GM18507 (cell line): ENCODE measurements around the gene TRAPPC3L.

Experiments
- DNase-seq: peaks from one replicate; pipeline ENCODE4 v3.0.0; 2011; ENCODE audit warnings: low read depth; ENCODE audit not compliant: insufficient read length; ENCODE audit errors: extremely low spot score
- FAIRE-seq: peaks from 2 replicates; lab custom pipeline; 2011; peaks lifted over from hg19 to GRCh38; lab: Jason Lieb, UNC

The TRAPPC3L gene

GRCh38 chr6:116476002-116476678, 69.3 kb downstream of the TRAPPC3L start:
- DNase-seq, result peak; percentile 68
- peak; percentile 93 for FAIRE-seq

DNA sequence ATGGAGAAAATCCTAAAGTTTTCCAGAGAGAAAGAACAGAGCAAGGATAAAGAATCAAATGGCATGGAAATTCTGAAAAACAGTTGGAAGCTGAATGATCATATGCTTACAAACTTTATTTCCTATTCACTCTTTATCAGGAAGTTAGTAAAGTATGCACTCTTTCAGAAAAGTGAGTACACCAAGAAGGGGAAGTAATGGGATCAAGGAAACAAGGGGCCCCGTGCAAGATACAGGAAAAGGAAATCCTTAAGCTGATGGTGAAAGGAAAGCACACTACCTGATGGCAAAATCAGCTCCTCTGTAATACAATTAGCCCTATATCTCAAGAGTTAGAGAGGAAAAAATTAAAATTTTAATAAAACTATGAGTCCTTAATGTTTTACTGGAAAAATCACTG, 70.3 kb downstream of the TRAPPC3L start:
- DNase-seq (no peak), FAIRE-seq (no peak)

- FAIRE-seq, result no peak
- DNase-seq, result no peak
These were observed 72.8 kb downstream of the TRAPPC3L start for GRCh38 chr6:116472706-116473105.

DNA sequence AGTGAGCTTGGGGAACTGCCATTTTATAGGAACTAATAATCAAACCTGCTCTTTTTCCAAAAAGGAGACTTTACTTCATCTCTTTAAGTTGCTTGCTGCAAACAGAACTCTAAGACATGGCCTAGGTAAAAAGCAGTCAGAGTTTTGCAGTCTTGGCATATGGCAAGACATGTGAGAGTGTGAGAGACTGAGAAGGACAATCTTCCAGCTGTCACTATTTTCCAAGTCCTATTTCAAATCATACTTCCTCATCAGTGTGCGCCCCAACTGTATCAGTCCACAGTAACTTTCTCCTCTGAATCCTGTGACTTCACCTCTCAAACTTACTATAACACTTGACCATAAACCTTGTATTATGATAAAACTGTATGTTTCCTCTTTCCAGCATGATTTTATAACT, 74.0 kb downstream of the TRAPPC3L start:
- FAIRE-seq, result no peak

GRCh38 chr6:116468293-116468692, 77.2 kb downstream of the TRAPPC3L start:
- DNase-seq, result no peak
- no peak for FAIRE-seq

More for the DNA sequence above, 74.0 kb downstream of the TRAPPC3L start:
- no peak for DNase-seq

GRCh38 chr6:116467514-116467913, 78.0 kb downstream of the TRAPPC3L start:
- DNase-seq (no peak), FAIRE-seq (no peak)

DNA sequence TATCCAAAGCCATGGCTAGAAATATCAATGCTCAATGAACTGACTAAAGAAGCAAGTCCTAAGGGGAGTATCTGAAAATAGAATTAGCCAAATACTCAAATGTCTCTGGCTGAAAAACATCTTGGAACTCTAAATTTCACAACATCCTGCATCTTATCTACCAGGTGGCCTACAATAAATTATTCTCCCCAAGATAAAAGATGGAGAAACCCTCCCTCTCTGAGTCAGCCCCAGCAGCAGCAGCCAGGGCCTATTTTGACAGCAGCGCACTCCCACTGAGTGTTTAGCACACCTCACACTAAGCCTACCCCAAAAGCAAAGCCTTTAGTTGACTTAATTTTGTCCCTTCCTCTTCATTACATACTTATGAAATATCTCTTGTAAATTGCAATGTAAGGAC, 78.4 kb downstream of the TRAPPC3L start:
- DNase-seq (no peak), FAIRE-seq (no peak)

GRCh38 chr6:116465246-116465645, 80.2 kb downstream of the TRAPPC3L start:
- no peak for DNase-seq
- FAIRE-seq, result peak; percentile 60

DNA sequence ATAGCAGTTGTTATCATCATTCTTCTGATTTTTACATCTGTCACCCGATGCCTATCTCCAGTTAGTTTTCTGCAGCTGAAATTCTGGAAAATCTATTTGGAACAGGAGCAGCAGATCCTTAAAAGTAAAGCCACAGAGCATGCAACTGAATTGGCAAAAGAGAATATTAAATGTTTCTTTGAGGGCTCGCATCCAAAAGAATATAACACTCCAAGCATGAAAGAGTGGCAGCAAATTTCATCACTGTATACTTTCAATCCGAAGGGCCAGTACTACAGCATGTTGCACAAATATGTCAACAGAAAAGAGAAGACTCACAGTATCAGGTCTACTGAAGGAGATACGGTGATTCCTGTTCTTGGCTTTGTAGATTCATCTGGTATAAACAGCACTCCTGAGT, 82.2 kb downstream of the TRAPPC3L start:
- peak; percentile 15 for FAIRE-seq

DNA sequence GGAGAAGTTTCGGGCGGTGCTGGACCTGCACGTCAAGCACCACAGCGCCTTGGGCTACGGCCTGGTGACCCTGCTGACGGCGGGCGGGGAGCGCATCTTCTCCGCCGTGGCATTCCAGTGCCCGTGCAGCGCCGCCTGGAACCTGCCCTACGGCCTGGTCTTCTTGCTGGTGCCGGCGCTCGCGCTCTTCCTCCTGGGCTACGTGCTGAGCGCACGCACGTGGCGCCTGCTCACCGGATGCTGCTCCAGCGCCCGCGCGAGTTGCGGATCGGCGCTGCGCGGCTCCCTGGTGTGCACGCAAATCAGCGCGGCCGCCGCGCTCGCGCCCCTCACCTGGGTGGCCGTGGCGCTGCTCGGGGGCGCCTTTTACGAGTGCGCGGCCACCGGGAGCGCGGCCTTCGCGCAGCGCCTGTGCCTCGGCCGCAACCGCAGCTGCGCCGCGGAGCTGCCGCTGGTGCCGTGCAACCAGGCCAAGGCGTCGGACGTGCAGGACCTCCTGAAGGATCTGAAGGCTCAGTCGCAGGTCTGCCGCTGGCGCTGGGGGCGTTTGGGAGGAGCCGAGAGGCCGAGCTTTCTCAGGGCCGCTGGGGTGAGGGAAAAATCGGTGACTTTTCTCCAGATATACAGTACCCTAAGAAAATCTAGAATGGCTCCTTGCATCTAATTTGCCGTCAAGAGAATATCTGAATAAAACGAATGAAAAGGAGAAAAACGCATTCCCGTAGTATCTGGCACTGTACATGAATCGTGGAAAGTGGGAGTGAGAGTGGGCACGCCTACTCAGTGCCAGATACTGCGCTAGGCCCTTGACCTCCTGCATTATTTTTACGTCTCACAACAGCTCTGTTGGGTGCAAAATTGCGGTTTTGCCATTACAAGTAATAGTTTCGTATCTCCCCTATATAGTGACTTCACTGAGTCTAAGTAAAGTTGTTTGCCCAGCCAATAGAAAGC, 83.3 kb downstream of the TRAPPC3L start:
- FAIRE-seq (peak; percentile 79), DNase-seq (peak; percentile 68)

More for the DNA sequence above, 82.2 kb downstream of the TRAPPC3L start:
- no peak for DNase-seq

- FAIRE-seq, result no peak
These were observed 84.1 kb downstream of the TRAPPC3L start, which contains the start of gene CALHM6 for GRCh38 chr6:116461331-116461931. TSS of gene CALHM6 (plus strand) at chr6:116461375. CDS start at chr6:116461930, 555 bp downstream.

DNA sequence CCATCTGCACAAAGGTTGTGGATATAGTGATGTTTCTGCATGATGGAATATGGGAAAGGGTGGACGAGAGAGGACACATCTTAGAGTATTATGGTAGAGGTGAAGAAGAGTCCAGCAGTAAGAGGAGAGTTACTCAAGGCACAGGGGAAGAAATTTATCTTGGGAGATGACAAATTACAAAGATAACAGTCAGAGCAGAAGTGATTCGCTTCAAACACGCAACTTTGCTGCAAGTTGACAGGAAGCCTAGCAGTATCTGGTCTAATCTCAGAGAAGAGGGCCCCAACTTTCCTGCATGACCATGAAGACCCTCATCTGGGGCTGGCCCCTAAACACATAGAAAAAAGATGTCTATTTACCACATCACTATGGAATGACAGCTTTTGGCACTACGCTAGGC, 85.6 kb downstream of the TRAPPC3L start:
- FAIRE-seq (no peak), DNase-seq (no peak)

More at GRCh38 chr6:116461331-116461931, 84.1 kb downstream of the TRAPPC3L start, which contains the start of gene CALHM6:
- DNase-seq, result no peak

DNA sequence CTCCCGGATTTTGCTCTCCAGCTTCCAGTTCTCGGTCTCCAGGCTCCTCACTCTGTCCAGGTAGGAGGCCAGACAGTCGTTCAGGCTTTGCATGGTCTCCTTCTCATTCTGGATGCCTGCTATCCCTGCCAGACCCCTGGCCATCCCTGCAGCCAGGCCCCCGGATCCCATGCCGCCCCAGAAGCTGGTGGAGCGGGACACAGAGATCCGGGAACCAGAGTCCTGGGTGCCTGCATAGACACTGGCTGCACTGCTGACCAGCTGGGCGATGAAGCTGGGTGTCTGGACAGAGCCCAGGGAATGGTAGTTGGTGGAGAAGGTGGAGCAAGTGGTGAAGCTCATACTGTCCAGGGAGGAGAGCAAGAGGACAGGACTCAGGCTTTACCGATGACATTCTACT, 87.2 kb downstream of the TRAPPC3L start:
- no peak for DNase-seq
- FAIRE-seq, result no peak

DNA sequence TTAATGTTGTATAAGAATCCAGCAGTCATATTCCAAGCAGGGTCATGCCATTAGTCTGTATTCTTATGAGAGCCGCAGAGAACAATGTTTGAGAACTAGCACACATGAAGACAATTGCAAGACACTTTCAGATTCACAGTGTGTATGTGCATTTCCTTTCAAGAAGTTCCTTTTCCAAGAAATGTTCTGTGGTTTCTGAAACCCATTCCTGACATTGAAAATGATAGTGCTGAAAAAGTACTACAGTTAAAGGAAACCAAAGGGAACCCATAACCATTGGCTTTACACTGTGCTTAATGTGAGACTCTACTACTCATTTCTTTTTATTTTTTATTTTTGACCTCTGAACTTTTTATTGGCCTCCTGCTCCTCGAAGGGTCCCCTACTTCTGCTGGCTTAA, 88.6 kb downstream of the TRAPPC3L start:
- FAIRE-seq, result no peak
- DNase-seq, result no peak

GRCh38 chr6:116456106-116456505, 89.4 kb downstream of the TRAPPC3L start:
- DNase-seq (no peak), FAIRE-seq (no peak)

DNA sequence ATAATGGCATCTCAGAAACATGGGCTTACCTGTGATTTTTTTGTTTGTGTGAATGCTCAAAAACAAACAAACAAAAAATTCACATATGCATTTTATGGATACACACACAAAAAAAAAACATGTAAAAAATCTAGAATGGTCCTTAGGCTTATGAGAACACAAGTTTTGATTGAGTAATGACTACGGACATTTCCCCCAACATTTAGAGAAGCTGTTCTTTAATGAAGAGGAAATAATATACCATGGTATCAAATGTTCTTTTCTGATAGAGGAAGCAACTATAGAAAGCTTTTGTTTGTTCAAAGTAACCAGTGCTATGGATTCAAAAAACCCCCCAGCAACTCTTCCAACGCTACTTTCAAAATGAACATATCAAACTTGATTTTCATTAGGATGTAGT, 93.0 kb downstream of the TRAPPC3L start:
- DNase-seq, result no peak
- no peak for FAIRE-seq

DNA sequence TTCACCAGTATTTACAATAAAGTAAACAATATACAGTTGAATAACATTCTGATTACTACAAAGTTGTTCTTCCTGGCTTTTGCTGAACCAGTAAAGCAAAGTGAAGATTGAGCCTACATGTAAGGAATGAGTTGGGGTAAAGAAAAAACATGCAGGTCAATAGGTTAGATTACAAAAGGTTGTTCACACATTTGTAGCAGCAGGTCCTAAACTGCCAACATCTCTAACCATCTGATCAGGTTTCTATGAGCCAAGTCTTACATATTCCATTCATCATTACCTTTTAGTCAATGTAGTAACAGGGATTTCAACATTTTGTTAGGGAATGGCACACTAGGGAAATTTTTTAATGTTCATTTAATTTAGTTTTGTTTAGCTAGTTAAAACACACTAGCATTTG, 93.6 kb downstream of the TRAPPC3L start:
- FAIRE-seq, result no peak
- DNase-seq, result no peak

DNA sequence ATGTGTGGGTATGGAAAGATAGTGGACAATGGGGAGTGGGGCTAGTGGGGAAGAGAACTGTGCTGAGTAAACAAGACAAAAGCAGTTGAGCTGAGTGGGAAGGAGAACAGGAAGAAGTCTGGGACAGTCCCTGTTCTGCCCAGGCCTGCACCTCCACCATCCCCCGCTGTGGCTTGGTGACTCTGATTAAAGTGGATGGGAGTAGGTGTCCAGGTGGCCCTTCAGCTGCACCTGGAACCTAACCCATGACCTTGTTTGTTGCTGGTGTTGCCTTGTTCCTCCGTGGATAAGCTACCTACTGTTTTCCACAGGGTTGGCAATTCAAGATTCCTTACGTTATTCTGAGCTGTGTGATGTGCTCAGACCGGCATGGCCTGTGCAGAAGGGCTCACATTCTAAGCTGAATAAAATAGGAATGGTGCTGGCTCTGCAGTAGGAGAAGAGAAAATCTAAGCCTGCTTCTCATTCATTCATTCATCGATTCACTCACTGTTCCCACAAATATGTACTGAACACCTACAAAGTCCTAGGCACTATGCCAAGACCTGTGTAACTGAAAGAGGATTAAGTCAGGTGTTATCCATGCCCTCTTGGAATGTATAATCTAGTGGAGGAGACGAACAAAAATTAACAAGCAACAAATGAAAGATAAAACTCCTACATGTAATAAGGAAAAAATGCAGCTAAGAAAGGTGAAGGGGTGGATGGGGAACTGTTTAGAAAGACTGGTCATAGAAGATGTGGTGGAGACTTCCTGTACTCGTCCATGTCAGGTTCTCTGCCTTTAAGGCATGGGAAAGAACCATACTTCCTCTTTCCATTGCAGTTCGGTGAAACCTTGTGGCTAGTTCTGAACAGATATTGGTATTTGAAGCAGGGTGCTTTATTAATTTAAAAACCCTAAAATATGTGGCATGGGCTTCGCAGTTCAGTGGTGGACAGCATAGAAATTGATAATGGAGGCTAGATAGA, 94.4 kb downstream of the TRAPPC3L start:
- peak; percentile 93 for FAIRE-seq

GRCh38 chr6:116450185-116450710, 95.2 kb downstream of the TRAPPC3L start:
- DNase-seq (no peak), FAIRE-seq (no peak)

More for the DNA sequence above, 94.4 kb downstream of the TRAPPC3L start:
- DNase-seq, result peak; percentile 32
